ENCODE results near the gene DGKZ. TPM values are rescaled to one million over a fixed set of nuclear protein-coding genes. Genes with fewer than 3 reads are reported as not detected.

Gene DGKZ

DNA sequence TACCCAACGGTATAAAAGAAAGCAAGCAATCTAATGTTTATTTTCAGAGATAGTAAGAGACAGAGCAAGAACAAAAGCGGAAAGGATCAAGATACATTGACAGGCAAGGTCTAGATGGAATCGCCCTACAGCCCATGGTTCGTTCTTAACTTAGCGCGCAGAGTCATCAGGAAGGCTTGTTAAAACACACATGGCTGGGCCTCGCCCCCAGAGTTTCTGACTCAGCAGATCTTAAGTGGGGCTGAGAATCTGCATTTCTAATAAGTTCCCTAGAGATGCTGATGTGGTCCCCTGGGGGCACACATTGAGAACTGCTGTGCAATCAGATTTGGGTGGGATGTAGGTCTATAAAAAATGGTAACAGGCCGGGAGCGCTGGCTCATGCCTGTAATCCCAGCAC lies 80.1 kb downstream of the DGKZ start:
- Histone ChIP-seq H3K4me3 (replicated peaks; ENCODE audit: insufficient read depth, low read length) (no peak overlapping the region), H3K27me3 (ENCODE audit: insufficient read depth, poor library complexity, severe bottlenecking) (no peaks in the 10 kb centered on the region), H3K27ac (replicated peaks) (no peak overlapping the region)
- no peak for DNase-seq (ENCODE audit: low read depth in 1 of 2, low spot score in 1 of 2)
- TF ChIP-seq REST (IDR thresholded peaks at IDR 0.05; ENCODE audit: insufficient replicate concordance, low read depth) (no peak), SPI1 (IDR thresholded peaks at IDR 0.05; ENCODE audit: borderline replicate concordance, low read depth) (no peak), POLR2AphosphoS5 (IDR thresholded peaks at IDR 0.05; ENCODE audit: low read depth) (no peak), GABPA (IDR thresholded peaks at IDR 0.05; ENCODE audit: low read depth) (no peak), CTCF (IDR thresholded peaks at IDR 0.05; ENCODE audit: insufficient read depth, low read length) (no peak)

DNA sequence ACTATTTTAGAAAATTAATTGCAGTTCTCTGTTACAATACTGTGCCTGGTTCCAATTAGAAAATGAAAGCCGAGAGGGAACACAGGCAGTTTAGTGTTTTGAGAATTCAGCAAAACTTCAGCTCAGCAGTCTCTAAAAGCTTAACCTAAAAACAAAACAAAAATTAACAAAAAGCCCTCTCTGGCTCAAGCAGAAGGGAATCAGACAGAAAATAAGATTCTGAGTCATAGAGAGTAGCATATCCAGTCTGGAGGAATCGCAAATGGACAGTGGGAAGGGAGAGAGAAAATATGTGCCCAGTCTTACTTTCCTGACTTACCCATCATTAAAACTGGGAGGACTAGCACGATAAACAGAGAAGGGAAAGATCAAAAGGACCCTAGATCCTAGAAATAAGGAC lies 82.5 kb downstream of the DGKZ start:
- Histone ChIP-seq H3K27ac (replicated peaks) (no peak overlapping the region), H3K4me3 (replicated peaks; ENCODE audit: insufficient read depth, low read length) (no peak overlapping the region), H3K27me3 (ENCODE audit: insufficient read depth, poor library complexity, severe bottlenecking) (no peaks in the 10 kb centered on the region)
- no peak for TF ChIP-seq CTCF (IDR thresholded peaks at IDR 0.05; ENCODE audit: insufficient read depth, low read length)
- TF ChIP-seq POLR2AphosphoS5 (IDR thresholded peaks at IDR 0.05; ENCODE audit: low read depth) = no peak
- no peak for TF ChIP-seq SPI1 (IDR thresholded peaks at IDR 0.05; ENCODE audit: borderline replicate concordance, low read depth)
- TF ChIP-seq REST (IDR thresholded peaks at IDR 0.05; ENCODE audit: insufficient replicate concordance, low read depth) = no peak
- no peak for TF ChIP-seq GABPA (IDR thresholded peaks at IDR 0.05; ENCODE audit: low read depth)
- no peak for DNase-seq (ENCODE audit: low read depth in 1 of 2, low spot score in 1 of 2)

Small RNAs within 50 kb of the gene (microRNA-seq; reads per million reads assigned to microRNA genes)
- gene MIR4688 = not detected

All from HL-60 (cell line).